ENCODE measurements around the gene NLGN4Y.

The NLGN4Y gene

GRCh38 chrY:14679181-14679580, 154.9 kb downstream of the NLGN4Y start:
- DNase-seq = no peak

- no peak for DNase-seq
Measured at GRCh38 chrY:14694543-14694942, 170.2 kb downstream of the NLGN4Y start.

- no peak for DNase-seq
Measured at GRCh38 chrY:14708158-14708557, 183.8 kb downstream of the NLGN4Y start.

DNA sequence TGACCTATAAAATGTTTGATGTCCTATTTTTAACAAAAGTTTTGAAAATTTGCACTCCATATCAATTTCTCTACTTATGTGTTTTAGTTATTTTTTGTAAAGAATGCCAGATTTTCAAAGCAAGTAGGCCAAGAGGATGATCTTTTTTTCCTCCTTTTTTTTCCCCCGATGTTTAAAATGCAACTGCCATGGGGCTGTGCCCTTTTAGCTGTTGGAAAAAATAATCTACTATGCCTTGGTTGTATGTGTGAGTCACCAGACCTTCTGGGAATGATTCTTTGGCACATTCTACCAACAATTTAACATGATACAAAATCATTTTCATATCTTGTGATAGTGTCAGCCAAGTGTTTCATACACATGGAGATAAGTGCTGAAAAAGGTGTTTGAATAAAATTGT, 217.3 kb downstream of the NLGN4Y start:
- no peak for DNase-seq

GRCh38 chrY:14748329-14748728, 224.0 kb downstream of the NLGN4Y start:
- DNase-seq = no peak

DNA sequence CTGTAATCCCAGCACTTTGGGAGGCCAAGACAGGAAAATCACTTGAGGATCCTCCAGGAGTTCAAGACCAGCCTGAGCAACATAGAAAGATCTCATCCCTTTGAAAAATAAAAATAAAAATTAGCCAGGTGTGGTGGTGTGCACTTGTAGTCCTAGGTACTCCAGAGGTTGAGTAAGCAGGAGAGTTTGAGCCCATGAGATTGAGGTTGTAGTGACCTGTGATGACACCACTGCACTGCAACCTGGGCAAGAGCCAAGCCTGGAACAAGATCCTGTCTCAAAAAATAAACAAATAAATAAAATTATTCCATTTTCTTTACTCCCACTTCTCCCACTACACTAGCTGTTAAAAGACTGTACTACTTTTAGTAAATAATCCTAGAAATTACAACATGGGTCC, 231.2 kb downstream of the NLGN4Y start:
- DNase-seq = no peak

- DNase-seq = no peak
Measured at GRCh38 chrY:14762903-14763302, 238.6 kb downstream of the NLGN4Y start.

GRCh38 chrY:14763600-14763999, 239.3 kb downstream of the NLGN4Y start:
- DNase-seq = no peak

DNA sequence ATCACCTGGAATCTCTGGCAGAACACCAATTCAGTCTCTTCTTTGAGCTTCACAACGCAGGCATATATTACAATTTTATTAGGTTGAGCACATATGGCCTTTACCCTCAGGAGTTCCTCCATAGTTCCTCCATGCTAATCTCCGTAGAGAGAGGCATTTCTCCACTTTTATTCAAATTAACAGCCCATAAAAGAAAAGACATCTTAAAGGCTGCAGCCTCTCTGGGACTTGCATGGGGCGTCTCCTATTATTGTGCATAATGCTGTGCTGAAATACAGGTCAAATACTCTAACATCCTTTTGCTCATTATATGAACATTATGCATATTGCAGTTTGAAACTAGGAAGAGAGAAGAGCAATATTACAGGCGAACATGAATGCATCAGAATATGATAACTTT, 253.9 kb downstream of the NLGN4Y start:
- DNase-seq = no peak

DNA sequence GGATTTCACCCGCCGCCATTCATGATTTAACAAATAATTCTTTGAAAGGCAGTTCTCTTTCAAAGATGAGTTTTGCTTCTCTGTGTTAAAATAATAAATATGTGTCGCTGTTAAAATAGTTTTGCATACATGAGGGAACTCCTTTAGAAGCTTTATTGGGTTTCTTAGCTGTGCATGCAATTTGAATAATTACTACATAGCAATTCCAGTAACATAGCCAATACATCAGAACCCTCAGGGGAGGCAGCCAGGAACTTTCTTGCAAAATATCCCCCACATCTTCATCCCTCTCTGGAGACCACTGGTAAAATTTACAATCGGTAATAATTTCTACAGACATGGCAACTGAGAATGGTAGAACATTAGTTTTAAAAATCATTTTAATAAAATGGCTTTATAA, 268.8 kb downstream of the NLGN4Y start:
- DNase-seq = no peak

DNA sequence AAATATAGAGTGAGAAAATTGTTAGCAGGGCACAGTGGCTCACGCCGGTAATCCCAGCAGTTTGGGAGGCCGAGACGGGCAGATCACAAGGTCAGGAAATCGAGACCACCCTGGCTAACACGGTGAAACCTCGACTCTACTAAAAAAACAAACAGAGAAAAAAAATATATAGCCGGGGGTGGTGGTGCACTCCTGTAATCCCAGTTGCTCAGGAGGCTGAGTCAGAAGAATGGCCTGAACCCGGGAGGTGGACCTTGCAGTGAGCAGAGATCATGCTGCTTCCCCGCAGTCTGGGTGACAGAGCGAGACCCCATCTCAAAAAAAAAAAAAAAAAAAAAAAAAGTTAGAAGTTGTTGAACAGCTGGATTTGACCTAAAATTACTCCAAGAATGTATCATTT, 269.3 kb downstream of the NLGN4Y start:
- DNase-seq = no peak

- DNase-seq = no peak
Measured at GRCh38 chrY:14798010-14798409, 273.7 kb downstream of the NLGN4Y start.

GRCh38 chrY:14801096-14801495, 276.8 kb downstream of the NLGN4Y start:
- DNase-seq = no peak

GRCh38 chrY:14802125-14802524, 277.8 kb downstream of the NLGN4Y start:
- DNase-seq = no peak

- DNase-seq = no peak
Measured at GRCh38 chrY:14804041-14804440, 279.7 kb downstream of the NLGN4Y start.

- no peak for DNase-seq
Measured at GRCh38 chrY:14818452-14818851, 294.1 kb downstream of the NLGN4Y start.

DNA sequence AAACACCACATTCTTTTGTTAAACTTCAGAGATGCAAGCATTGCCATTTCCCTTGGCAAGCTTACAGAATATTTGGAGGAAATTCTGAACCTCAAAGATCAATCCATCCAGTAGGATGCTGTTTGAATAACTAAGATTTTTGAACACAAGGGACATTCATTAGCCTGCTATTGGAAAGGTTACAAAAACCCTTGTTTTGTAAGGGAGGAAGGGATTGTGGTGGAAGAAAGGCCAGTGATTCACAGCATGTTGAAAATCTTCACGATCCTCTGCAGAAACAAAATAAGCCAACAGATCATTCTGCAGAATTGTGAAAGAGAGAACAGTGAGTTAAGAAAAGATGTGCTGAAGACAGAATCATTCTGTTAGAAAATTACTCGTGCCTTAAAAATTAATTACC, 297.9 kb downstream of the NLGN4Y start:
- no peak for DNase-seq

- DNase-seq = no peak
Measured at GRCh38 chrY:14822906-14823305, 298.6 kb downstream of the NLGN4Y start.

GRCh38 chrY:14824583-14824982, 300.3 kb downstream of the NLGN4Y start:
- no peak for DNase-seq

- no peak for DNase-seq
Measured at GRCh38 chrY:14825728-14826127, 301.4 kb downstream of the NLGN4Y start.

DNA sequence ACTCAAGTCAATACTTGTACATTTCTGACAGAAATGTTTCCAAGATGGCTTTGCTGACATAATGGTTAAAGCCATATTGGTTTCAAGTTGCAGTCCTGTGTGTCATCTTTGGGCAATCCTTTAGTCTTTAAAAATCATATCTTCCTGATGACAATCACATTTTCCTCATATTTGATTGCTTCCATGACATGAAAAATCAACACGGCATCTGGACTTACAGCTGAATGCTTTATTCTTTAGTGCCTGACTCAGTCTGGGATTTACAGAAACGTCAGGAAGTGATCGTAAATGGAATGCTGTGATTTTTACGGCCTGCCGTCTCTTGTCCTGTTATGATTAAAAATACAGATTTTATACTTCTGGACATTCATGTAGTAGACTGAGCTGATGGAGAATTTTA, 304.2 kb downstream of the NLGN4Y start:
- DNase-seq = no peak

DNA sequence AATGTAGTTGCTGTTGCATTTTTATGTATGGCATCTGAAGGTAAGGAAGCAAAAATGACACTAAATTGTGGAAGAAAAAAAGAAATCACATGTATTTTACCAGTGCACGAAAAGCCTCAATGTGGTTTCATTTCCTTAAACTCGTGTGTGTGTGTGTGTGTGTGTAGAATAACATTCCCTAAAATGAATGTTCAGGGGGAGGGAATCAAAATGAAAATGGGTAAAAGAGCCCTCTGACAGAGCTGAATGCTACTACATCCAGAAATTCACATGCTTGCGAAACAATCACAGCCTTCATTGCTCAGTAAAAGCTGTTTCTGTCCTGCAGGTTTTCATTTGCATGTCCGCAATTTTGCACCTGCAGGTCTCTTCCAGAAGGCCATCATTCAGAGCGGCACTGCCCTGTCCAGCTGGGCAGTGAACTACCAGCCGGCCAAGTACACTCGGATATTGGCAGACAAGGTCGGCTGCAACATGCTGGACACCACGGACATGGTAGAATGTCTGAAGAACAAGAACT, 305.1 kb downstream of the NLGN4Y start:
- DNase-seq = no peak

GRCh38 chrY:14834103-14835060, 310.1 kb downstream of the NLGN4Y start:
- no peak for DNase-seq

DNA sequence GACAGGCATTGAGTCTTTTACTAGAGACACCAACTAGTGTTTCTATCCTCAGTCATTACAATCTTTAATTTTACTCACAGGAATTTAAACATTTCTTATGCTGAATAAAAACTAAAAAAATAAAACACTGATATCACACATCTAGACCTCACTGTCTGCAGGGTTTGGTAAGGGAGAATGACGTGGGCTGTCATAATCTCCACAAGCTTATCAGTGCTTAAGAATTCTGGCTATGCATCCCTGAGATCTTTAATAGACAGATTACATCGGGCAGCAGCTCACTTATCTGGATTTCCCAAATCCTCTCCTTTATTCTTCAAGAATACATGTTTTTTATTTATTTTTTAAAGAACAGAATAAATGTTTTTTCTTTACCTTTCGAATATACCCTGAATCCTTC, 313.1 kb downstream of the NLGN4Y start:
- no peak for DNase-seq

DNA sequence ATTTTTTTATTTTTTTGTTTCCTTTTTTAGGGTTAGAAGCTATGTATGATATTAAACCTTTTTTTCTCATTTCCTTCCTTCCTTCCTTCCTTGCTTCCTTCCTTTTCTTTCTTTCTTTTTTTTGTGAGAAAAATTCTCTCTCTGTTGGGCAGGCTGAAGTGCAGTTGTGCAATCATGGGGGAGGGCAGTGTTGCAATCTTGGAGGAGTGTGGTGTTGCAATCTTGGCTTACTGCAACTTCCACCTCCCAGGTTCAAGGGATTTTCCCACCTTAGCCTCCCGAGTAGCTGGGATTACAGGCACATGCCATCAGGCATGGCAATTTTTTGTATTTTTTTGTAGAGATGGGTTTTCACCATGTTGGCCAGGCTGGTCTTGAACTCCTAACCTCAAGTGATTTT, 326.4 kb downstream of the NLGN4Y start:
- no peak for DNase-seq

Data from midbrain (tissue), 1 donor.